ENCODE measurements around the gene LRRC75A.

GRCh38 chr17:16489431-16489830, 2.6 kb downstream of the LRRC75A start:
- TF ChIP-seq POLR2A (IDR thresholded peaks at IDR 0.05; ENCODE audit: low read length) = no peak
- TF ChIP-seq GATA1 (IDR thresholded peaks at IDR 0.05; ENCODE audit: low read depth, low read length) = no peak

All from erythroblast (primary cell).